Inflammatory macrophage treated with lipopolysaccharide for 1 hour (primary cell): ENCODE measurements around the gene LAMA2.

ENCODE experiments used
- DNase-seq, 2 donors: peaks; one replicate each; pipeline ENCODE4 v3.0.0-alpha.2; 2020 to 2022

Gene LAMA2

GRCh38 chr6:129233458-129234134 is 350.7 kb downstream of the LAMA2 start:
- DNase-seq, result no peak

DNA sequence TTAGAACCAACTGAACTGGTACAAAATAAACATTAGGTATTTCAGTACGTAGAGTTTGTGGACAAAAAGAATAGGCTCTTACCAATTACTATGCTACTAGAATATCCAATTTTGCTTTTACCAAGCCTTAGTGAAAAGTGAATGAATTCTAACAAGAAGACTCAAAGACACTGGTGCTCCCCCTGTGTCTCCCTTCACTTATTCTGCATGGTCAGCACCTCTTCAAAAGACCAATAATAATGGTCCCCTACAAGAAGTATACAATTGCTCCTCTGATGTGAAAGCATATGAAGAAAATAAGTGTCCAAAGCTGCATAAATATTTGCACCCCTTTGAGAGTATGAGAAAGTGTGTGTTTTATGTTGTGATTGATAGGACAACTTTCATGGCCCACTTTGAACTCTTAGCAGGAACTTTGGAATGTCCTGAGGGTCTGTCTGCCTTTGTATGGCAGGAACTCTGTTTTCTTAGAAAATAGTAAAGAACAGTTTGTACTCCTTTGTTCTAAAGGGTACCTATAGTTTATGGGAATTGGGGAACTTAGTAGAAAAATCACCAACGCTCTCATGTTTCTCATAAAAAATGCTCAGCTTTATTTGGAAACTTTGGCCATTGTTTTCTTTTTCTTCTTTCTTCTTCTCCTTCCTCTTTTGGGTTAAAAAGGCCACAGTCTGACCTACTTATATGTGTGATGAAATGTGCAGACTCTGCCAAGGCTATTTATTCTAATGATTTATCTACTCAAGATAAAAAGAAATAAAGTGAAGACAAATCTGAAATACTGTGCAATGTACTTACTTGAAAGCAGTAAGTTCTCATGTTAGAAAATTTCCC is 352.4 kb downstream of the LAMA2 start:
- DNase-seq, result no peak

DNA sequence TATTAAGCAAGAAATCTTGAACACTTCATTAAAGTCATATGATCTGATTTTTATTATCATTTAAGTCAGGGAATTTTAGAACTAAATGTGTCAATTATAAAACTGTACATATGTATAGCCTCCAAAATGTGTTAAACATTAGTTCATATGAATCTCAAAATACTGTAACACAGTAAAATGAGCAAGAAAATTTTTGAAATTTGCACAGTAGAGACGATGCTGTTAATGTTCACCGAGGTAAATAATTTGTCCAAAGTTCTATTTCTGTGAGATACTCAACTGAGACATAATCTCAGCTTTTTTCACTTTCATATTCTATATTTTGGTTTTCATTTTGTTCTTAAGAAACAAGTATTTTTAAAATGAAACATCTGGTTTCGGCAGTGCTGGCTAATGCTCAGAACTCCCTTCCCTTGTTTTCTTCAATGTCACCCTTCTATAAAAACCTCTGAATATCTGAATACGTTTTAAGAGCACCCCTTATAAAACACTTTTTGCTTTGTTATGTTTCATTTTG is 353.1 kb downstream of the LAMA2 start:
- no peak for DNase-seq

DNA sequence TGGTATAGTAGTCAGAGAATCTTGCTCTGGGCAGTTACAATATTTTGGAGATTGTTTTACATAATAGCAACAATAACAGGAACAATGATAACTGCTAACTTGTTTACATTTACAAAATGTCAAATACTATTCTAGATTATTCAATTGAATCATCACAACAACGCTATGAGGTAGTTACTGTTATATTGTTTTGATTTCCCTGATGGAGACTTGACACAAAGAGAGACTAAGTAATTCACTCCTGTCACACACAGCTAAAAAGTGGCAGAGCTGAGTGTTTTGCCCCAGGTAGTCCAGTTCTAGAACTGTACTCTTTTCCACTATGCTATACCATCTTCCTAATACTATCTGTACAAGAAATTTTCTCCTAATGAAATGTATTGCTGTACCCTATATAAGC is 356.1 kb downstream of the LAMA2 start:
- no peak for DNase-seq

DNA sequence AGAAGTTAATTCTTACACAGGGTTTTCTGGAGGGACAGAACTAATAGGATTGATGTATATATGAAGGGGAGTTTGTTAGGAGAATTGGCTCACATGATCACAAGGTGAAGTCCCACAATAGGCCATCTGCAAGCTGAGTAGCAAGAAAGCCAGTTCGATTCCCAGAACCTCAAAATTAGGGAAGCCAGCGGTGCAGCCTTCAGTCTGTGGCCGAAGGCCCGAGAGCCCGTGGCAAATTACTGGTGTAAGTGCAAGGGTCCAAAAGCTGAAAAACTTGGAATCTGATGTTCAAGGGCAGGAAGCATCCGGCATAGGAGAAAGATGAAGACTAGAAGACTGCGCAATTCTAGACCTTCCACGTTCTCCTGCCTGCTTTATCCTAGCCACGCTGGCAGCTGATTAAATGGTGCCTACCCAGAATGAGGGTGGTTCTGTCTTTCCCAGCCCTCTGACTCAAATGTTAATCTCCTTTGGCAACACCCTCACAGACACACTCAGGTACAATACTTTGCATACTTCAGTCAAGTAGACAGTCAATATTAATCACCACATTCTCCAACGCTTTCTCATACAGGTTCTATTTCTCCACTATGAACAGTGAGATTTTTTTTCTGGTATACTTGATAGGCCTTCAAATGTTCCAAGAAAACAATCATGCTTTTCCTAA is 357.0 kb downstream of the LAMA2 start:
- no peak for DNase-seq

GRCh38 chr6:129240492-129240853 is 357.5 kb downstream of the LAMA2 start:
- DNase-seq, result no peak

GRCh38 chr6:129242546-129242945 is 359.6 kb downstream of the LAMA2 start:
- DNase-seq, result no peak

- no peak for DNase-seq
Observed at GRCh38 chr6:129243377-129243776, 360.4 kb downstream of the LAMA2 start.

- DNase-seq, result no peak
Observed at GRCh38 chr6:129248946-129249345, 366.0 kb downstream of the LAMA2 start.

GRCh38 chr6:129251669-129252376 is 368.9 kb downstream of the LAMA2 start:
- peak; percentile 3 to 74 for DNase-seq

GRCh38 chr6:129252377-129253071 is 369.6 kb downstream of the LAMA2 start:
- no peak for DNase-seq

- no peak for DNase-seq
Observed at GRCh38 chr6:129253242-129253641, 370.3 kb downstream of the LAMA2 start.

DNA sequence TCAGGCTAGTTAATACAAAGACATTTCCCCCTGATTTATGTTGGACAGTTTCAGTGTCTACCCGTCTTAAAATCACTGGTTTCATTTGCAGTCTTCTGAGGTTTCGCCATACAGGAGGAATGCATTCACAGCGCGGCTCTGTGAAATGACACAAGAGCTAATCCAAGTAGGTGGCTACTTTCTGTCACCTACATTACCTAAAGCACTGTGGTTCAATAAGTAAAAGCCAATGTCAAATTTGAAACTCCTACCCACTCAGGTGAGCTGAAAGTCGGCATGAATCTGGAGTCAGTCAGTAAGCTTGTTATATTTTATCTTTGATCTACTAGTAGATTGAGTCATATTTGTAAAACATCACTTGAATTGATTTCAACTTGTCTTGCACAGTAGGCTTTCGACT is 370.8 kb downstream of the LAMA2 start:
- DNase-seq, result no peak

GRCh38 chr6:129257196-129257595 is 374.3 kb downstream of the LAMA2 start:
- no peak for DNase-seq

- DNase-seq, result no peak
Observed at GRCh38 chr6:129262661-129263060, 379.7 kb downstream of the LAMA2 start.

GRCh38 chr6:129263176-129263575 is 380.2 kb downstream of the LAMA2 start:
- DNase-seq, result no peak

- DNase-seq, result no peak
Observed at GRCh38 chr6:129264480-129265045, 381.6 kb downstream of the LAMA2 start.

- DNase-seq, result no peak
Observed at GRCh38 chr6:129267028-129267427, 384.1 kb downstream of the LAMA2 start.

DNA sequence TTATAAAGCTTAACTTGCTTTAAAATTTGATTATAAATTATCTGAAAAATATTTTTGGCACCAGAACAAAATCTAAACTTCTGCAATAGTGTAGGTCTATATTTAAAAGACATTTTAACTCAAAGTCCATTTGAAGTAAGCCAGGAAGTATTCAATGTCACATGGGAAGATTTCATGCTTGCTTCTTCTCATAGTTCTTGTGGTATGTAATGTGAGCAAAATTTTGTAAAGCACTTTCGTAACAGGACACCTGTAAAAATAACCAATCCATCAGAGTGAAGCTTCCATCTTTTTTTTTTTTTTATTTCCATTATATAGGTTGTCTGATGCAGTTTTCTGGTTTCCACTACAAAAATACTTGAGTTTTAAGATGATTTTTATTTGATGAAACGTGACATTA is 386.1 kb downstream of the LAMA2 start:
- no peak for DNase-seq

DNA sequence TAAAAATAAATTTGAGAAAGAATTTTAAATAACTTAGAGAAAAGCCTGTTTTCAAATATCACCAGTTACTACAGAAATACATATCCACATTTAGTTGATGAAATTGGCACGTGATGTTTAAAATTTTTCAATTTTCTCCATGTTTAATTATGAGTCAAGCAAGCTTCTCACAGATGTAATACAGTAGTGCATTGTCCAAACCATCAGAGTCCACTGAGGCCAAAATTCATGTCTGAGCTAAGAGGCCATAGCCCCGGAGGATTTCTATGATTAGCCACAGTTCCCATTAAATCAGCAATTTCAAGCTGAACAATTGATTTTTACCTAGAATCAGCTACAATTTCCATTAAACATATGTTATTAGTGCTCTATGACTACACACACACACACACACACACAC is 387.0 kb downstream of the LAMA2 start:
- no peak for DNase-seq

- DNase-seq, result no peak
Observed at GRCh38 chr6:129270450-129270849, 387.5 kb downstream of the LAMA2 start.

GRCh38 chr6:129273161-129273560 is 390.2 kb downstream of the LAMA2 start:
- DNase-seq, result no peak
